ENCODE results near the gene MYLK3.
"Not testable (repeated sequence)": the region's sequence is repeated elsewhere in the genome, so short reads cannot be mapped to it uniquely, and the experiment has no call there.

The MYLK3 gene

GRCh38 chr16:46747777-46748651 is at the start of gene MYLK3:
TSS of gene MYLK3 (minus strand) at chr16:46748344. CDS start at chr16:46748193, 151 bp downstream.
- no peak for DNase-seq (ENCODE audit: low spot score)

DNA sequence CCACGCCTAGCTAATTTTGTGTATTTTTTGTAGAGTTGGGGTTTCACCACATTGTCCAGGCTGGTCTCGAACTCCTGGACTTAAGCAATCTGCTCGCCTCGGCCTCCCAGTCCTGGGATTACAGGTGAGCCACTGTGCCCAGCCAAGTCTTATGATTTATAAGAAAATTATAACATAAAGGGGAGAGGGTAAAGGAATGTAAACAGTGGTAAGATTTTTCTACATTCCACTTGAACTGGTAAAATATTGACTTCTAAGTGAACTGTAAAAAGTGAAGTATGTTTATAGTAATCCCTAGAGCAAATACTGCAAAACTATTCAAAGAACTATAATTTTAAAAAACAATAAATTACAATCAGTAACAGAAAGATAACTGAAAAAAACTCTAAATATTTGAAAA is 49.4 kb upstream of the MYLK3 start:
- DNase-seq (ENCODE audit: low spot score), result no peak

DNA sequence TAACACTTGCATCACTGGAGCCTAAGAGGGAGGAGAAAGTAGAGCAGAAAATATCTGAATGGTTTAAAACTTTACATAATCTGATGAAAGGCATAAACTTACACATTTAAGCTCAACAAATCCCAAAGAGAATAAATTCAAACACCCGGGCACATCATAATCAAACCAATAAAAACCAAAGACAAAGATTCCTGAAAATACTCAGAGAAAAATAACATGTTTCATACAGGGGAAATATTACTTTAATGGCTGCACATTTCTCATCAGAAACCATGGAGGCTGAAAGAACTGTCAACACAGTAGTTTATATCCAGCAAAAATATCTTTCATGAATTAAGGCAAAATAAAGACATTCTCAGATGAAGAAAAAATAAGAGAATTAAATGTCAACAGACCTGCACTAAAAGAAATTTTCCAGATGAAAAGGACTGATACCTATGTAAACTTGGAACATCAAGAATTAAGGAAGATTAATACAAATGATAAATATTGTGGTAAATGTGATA is 48.7 kb upstream of the MYLK3 start:
- no peak for DNase-seq (ENCODE audit: low spot score)

GRCh38 chr16:46793841-46794240 is 45.7 kb upstream of the MYLK3 start:
- DNase-seq (ENCODE audit: low spot score), result no peak

DNA sequence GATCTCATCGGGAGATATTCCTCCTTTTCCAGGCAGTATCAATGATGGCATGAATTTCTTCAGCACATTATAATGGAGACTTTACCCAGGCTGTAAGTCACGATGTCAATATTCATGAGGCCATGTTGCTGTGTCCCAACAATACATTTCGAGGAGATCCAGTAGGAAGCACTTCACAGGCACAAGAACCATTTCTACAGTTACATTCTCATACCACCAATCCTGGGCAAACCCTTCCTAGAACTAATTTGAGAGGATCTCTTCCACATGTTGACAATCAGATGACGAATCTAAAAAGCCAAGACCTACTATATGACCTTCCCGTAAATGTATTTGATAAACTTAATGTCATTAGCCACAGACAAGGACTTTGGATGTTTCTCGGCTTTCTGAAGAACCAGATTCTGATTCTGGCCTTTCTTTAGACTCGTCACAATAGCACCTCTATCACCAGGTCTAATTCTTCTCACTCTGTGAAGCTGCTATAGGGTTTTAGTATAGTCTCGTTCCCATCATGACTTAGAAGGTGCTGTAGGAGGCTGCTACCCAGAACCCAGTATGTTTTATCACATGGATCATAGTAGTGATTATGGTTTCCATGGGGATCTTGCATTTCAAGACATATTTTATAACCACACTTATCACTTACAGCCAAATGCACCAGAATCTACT is 42.6 kb upstream of the MYLK3 start:
- DNase-seq (ENCODE audit: low spot score), result no peak

GRCh38 chr16:46789499-46790414 is 41.6 kb upstream of the MYLK3 start:
- peak; percentile 93 for DNase-seq (ENCODE audit: low spot score)

GRCh38 chr16:46788891-46789474 is 40.8 kb upstream of the MYLK3 start:
- DNase-seq (ENCODE audit: low spot score), result no peak

DNA sequence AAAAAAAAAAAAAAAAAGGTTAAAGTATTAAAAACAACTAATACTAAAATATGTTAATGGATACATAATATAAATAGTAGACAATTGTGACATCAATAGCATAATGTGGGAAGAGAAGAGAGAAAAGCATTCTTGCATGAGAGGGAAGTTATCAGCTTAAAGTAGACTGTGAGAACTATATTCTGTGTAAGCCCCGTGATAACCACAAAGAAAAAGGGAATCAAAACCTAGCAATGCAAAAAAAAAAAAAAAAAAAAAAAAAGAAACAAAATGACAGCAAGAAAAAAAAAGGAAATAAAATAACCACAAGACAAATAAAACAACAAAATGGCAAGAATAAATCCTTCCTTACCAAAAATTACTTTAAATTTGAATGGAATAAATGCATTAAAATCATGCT is 39.8 kb upstream of the MYLK3 start:
- no peak for DNase-seq (ENCODE audit: low spot score)

- no peak for DNase-seq (ENCODE audit: low spot score)
Observed at GRCh38 chr16:46785076-46785845, 37.1 kb upstream of the MYLK3 start.

GRCh38 chr16:46784569-46784968 is 36.4 kb upstream of the MYLK3 start:
- DNase-seq (ENCODE audit: low spot score), result not testable (repeated sequence)

DNA sequence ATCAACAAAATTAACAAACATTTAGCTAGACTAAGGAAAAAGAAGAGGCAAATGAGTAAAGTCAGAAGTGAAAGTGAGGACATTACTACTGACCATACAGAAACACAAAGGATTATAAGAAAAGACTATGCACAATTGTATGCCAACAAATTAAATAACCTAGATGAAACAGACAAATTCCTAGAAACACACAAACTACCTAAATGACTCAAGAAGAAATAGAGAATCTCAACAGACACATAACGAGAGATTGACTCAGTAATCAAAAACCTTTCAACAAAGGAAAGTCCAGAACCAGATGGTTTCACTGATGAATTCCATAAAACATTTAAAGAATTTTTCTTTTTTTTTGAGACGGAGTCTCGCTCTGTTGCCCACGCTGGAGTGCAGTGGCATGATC is 35.7 kb upstream of the MYLK3 start:
- DNase-seq (ENCODE audit: low spot score), result no peak

DNA sequence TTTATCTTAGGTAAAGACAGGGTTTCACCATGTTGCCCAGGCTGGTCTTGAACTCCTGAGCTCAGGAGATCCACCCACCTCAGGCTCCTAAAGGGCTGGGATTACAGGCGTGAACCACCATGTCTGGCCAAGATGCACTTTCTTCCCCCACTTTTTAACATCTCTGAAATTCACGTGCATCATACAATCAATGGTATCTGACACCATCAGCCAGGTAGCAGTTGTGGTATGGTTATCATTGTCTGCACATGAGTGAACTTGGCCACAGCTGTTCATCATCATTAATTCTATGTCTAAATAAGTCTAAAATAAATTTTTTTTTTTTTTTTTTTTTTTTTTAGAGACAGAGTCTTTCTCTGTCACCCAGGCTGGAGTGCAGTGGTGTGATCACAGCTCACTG is 34.2 kb upstream of the MYLK3 start:
- DNase-seq (ENCODE audit: low spot score), result no peak

DNA sequence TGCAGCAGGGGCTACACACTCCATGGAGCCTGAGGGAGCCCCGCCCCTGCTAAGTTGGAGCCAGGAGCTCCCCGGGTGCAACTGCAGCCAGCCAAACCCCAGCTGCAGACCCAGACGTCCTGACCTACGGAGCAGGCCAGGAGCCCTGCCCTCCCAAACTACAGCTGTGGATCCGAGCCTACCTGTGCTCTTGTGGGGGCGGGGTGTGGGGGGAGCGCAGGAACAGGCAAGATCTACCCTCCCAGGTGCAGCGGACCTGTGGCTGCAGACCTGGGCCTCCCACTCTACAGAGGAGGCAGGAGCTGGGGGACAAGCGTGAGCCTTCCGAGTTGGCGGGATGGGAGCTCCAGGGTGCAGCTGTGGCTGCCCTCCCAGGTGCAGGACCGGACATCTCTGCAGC is 29.7 kb upstream of the MYLK3 start:
- DNase-seq (ENCODE audit: low spot score), result no peak

DNA sequence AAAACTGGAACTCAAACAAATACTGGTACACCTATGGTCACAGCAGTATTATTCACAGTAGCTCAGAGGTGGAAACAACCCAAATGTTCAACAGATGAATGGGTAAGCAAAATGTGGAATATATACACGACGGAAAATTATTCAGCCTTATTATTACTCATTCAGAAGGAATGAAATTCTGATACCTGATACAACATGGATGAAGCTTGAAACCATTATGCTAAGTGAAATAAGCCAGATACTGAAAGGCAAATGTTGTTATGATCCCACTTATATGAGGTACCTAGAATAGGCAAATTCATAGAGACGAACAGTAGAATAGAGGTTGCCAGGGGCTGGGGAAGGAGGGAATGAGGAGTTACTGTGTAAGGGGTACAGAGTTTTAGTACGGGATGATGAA is 27.1 kb upstream of the MYLK3 start:
- no peak for DNase-seq (ENCODE audit: low spot score)

- DNase-seq (ENCODE audit: low spot score), result no peak
Observed at GRCh38 chr16:46774743-46775177, 26.6 kb upstream of the MYLK3 start.

- DNase-seq (ENCODE audit: low spot score), result no peak
Observed at GRCh38 chr16:46772463-46772862, 24.3 kb upstream of the MYLK3 start.

- DNase-seq (ENCODE audit: low spot score), result no peak
Observed at GRCh38 chr16:46768809-46769208, 20.7 kb upstream of the MYLK3 start.

DNA sequence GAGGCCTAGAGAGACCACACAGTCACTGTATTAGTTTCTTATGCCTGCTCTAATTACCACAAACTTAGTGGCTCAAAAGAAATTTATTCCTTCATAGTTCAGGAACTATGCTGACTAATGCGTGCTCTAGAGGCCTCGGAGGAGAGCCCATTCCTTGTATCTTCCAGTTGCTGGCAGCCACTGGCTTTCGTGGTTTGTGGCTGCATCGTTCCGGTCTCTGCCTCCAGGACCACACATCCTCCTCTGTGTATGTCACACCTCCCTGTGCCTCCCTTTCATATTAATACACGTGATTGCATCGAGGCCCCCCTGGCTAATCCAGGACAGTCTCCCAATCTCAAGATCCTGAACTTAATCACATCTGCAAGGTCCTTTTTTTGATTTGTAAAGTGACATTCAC is 16.9 kb upstream of the MYLK3 start:
- DNase-seq (ENCODE audit: low spot score), result no peak

- DNase-seq (ENCODE audit: low spot score), result no peak
Observed at GRCh38 chr16:46763147-46763546, 15.0 kb upstream of the MYLK3 start.

GRCh38 chr16:46762583-46762982 is 14.4 kb upstream of the MYLK3 start:
- DNase-seq (ENCODE audit: low spot score), result no peak

DNA sequence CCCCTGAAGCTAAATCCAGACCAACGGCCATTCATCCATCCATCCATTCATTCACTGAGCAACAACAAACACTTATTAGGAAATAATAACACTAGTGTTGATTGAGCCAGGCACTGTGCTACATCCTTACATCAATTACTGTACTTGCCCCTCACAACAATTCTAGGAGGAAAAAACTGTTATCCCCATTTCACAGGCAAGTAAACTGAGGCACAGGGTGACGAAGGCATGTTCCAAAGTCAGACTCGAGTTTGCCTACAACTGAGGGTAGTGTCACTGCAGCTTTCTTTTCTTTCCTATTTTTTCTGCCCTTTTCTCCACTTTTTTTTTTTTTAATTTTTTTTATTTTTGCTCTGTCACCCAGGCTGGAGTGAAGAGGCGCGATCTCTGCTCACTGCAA is 11.2 kb upstream of the MYLK3 start:
- DNase-seq (ENCODE audit: low spot score), result no peak
